ENCODE results near the gene DYNLRB1. TPM values are rescaled to one million over a fixed set of nuclear protein-coding genes. Genes with fewer than 3 reads are reported as not detected.

The DYNLRB1 gene
- total and polyA plus RNA-seq, 8 donors = 17.3 to 224 (median 143) TPM

DNA sequence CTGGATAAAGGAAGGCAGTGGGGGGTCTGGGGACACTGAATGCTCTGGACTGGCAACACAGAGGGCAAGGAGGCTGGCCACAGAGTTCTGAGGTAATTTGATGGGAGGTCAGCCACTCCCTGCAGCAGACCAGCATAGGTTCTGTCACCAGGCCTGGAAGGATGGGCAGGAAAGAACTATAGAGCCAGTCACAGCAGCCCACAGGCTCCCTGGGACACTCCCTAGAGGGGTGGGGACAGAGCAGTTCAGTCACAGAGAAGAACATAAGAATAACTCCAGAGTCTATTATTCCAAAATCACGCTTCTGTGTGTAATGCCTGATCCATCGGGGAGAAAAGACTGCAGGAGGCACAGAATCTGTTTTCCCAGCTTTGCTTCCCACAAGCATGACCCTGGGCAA, 19.6 kb downstream of the DYNLRB1 start:
- H3K27me3 ChIP-seq = no peaks in the 10 kb centered on the region
- H3K4me1 ChIP-seq = peaks cover 0 to 26% (median 9%) of the 10 kb centered on the region in 4 donors
- H3K36me3 ChIP-seq = peaks cover 50 to 97% (median 93%) of the 10 kb centered on the region in 4 donors
- DNase-seq = no peak
- H3K4me3 ChIP-seq = no peak overlapping the region
- no peaks in the 10 kb centered on the region for H3K9me3 ChIP-seq
- WGBS, 5 donors = 90 to 98% (median 92%) methylated on average over 2 of the region's 2 CpGs
- intact Hi-C loops (cut with DNase I; ENCODE audit: low total_unique reads) = no loop called here
- no peak for TF ChIP-seq POLR2AphosphoS5 (IDR thresholded peaks at IDR 0.05)
- TF ChIP-seq EP300 (IDR thresholded peaks at IDR 0.05) = no peak
- TF ChIP-seq, protein P1, sequence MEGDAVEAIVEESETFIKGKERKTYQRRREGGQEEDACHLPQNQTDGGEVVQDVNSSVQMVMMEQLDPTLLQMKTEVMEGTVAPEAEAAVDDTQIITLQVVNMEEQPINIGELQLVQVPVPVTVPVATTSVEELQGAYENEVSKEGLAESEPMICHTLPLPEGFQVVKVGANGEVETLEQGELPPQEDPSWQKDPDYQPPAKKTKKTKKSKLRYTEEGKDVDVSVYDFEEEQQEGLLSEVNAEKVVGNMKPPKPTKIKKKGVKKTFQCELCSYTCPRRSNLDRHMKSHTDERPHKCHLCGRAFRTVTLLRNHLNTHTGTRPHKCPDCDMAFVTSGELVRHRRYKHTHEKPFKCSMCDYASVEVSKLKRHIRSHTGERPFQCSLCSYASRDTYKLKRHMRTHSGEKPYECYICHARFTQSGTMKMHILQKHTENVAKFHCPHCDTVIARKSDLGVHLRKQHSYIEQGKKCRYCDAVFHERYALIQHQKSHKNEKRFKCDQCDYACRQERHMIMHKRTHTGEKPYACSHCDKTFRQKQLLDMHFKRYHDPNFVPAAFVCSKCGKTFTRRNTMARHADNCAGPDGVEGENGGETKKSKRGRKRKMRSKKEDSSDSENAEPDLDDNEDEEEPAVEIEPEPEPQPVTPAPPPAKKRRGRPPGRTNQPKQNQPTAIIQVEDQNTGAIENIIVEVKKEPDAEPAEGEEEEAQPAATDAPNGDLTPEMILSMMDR (IDR thresholded peaks at IDR 0.05) = no peak
- TF ChIP-seq POLR2A (IDR thresholded peaks at IDR 0.05) = no peak
- no peak overlapping the region for H3K27ac ChIP-seq

DNA sequence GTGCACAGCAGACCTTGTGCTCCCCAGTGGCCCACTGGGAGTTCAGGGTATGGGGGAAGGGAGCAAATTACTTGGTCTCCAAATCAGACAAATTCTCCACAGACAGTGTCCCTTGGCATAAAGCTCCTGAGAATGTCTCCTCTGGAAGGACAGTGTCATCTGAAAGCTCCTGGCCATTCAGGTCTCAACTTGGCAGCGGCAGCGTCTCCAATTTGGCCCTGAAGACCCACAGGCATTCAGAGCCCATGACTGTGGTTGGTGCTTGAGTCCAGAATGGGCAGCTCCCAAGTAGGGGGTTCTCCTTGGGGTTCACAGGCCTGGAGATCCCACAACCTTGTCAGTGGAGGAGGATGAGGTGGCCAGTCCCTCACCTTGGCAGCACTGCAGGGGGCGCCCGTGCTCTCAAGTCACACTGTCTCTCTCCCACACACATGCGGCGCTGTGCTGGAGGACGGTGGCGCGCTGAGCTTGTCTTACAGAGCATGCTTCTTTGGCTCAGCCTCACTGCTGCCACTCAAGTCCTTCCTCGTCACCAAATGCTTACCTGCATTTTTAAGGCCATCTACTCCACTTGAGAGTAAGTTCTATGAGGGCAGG, 20.7 kb downstream of the DYNLRB1 start:
- H3K36me3 ChIP-seq = peaks cover 58 to 100% (median 93%) of the 10 kb centered on the region in 4 donors
- peak; percentile 66 to 73 for DNase-seq
- 66 to 74% (median 69%) methylated on average over 8 to 10 of the region's 10 CpGs for WGBS, 5 donors

DNA sequence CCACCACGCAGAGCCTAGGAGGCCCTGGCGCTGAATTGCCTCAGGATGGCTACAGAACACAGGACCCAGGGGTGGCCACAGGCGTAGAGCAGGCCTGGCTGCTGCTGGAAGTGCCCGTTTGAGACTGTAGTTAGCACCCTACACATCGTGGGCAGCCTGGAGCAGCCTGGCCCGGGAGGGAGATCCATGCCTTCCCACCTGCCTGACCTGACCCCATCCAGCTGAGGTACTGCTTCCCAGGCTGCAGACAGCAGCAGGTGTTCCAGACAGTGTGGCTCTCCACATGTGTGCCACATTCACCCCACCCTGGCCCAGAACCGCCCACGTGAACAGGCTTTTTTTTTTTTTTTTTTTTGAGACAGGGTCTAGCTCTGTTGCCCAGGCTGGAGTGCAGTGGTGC, 21.4 kb downstream of the DYNLRB1 start:
- DNase-seq = no peak
- Histone ChIP-seq H3K36me3 (peaks cover 56 to 100% (median 93%) of the 10 kb centered on the region in 4 donors), H3K4me3 (no peak overlapping the region), H3K4me1 (peaks cover 0 to 13% (median 2%) of the 10 kb centered on the region in 4 donors), H3K27me3 (no peaks in the 10 kb centered on the region), H3K9me3 (no peaks in the 10 kb centered on the region), H3K27ac (no peak overlapping the region)
- 80 to 90% (median 82%) methylated on average over 8 of the region's 8 CpGs for WGBS, 5 donors
- TF ChIP-seq POLR2A (IDR thresholded peaks at IDR 0.05) (no peak), EP300 (IDR thresholded peaks at IDR 0.05) (no peak)
- TF ChIP-seq, protein P1 (IDR thresholded peaks at IDR 0.05) = no peak
- intact Hi-C loops (cut with DNase I; ENCODE audit: low total_unique reads) = no loop called here

More for the DNA sequence above, 20.7 kb downstream of the DYNLRB1 start:
- H3K27me3 ChIP-seq = no peaks in the 10 kb centered on the region
- H3K4me1 ChIP-seq = peaks cover 0 to 17% (median 4%) of the 10 kb centered on the region in 4 donors
- TF ChIP-seq, protein P1 (IDR thresholded peaks at IDR 0.05) = peak in 5 of 7 experiments; percentile 10 to 35 (median 26)
- TF ChIP-seq EP300 (IDR thresholded peaks at IDR 0.05) (no peak), POLR2AphosphoS5 (IDR thresholded peaks at IDR 0.05) (no peak), POLR2A (IDR thresholded peaks at IDR 0.05) (no peak)
- no peak overlapping the region for H3K4me3 ChIP-seq
- intact Hi-C loops (cut with DNase I; ENCODE audit: low total_unique reads) = no loop called here
- H3K9me3 ChIP-seq = no peaks in the 10 kb centered on the region
- no peak overlapping the region for H3K27ac ChIP-seq

DNA sequence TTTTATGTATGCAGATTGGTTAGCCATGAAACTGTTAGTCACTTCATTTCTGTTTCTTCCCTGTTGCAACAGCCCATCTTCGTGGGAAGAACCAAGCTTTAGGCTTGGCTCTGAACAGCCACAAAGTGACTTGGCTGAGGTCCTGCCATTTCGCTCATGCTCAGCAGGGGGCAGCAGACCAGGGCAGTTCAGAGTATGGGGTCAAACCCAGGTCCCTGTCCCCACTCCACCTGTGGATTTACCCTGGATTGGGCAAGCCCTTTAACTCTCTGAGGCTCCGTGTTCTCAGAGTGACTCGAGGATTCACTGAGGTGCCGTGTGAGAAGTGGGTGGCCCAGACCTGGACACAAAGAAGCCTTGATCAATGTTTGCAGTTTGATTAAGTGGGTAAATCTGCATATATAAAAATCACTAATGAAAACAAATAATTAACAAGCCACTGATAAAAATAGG, 22.5 kb downstream of the DYNLRB1 start:
- intact Hi-C loops (cut with DNase I; ENCODE audit: low total_unique reads) = no loop called here
- Histone ChIP-seq H3K9me3 (no peaks in the 10 kb centered on the region), H3K4me1 (peaks cover 0 to 9% (median 2%) of the 10 kb centered on the region in 4 donors), H3K36me3 (peaks cover 49 to 91% (median 83%) of the 10 kb centered on the region in 4 donors), H3K4me3 (no peak overlapping the region), H3K27me3 (no peaks in the 10 kb centered on the region), H3K27ac (peak overlapping the region in 1 of 5 donors; percentile 16)
- DNase-seq = peak; percentile 60 to 61
- 22 to 43% (median 35%) methylated on average over 5 of the region's 5 CpGs for WGBS, 5 donors
- TF ChIP-seq EP300 (IDR thresholded peaks at IDR 0.05) = no peak
- TF ChIP-seq, protein P1 (IDR thresholded peaks at IDR 0.05) = peak in 5 of 7 experiments; percentile 44 to 86 (median 76)
- no peak for TF ChIP-seq POLR2AphosphoS5 (IDR thresholded peaks at IDR 0.05)
